GM23338 (cell line): ENCODE data around the gene METTL4. TPM values are rescaled to one million over a fixed set of nuclear protein-coding genes. Genes with fewer than 3 reads are reported as not detected.

Experiments
- ATAC-seq: fragments of 200-7000 bp; cut with Tn5 transposase; 3 replicates; pipeline ENCODE4 v1.9.1; 2020
- DNase-seq: peaks from one replicate; pipeline ENCODE4 v3.0.0-alpha.2; 2015; ENCODE audit warnings: low spot score
- H2AFZ ChIP-seq: fragments of 200-600 bp; sonication (generic); 2 replicates; pipeline ENCODE4 v1.8.0; 2016; ENCODE audit warnings: antibody characterized with exemption, mild to moderate bottlenecking, moderate library complexity
- H3F3A ChIP-seq: fragments of 200-600 bp; sonication (generic); replicated peaks from 2 replicates; pipeline ENCODE4 v1.8.0; 2017; ENCODE audit warnings: antibody characterized with exemption, mixed run types, low read depth
- H3K27ac ChIP-seq: fragments of 200-600 bp; sonication (generic); 2 replicates; pipeline ENCODE4 v1.6.1; 2016; ENCODE audit warnings: low read depth
- H3K27me3 ChIP-seq: fragments of 200-600 bp; sonication (generic); 2 replicates; pipeline ENCODE4 v1.8.0; 2016; ENCODE audit warnings: mild to moderate bottlenecking, mixed run types, moderate library complexity; ENCODE audit not compliant: insufficient read depth
- H3K36me3 ChIP-seq: fragments of 200-600 bp; sonication (generic); 2 replicates; pipeline ENCODE4 v1.8.0; 2016; ENCODE audit warnings: mild to moderate bottlenecking; ENCODE audit not compliant: insufficient read depth
- H3K4me1 ChIP-seq: fragments of 200-600 bp; sonication (generic); 2 replicates; pipeline ENCODE4 v1.8.0; 2016; ENCODE audit warnings: mild to moderate bottlenecking, moderate library complexity; ENCODE audit not compliant: insufficient read depth
- H3K4me2 ChIP-seq: fragments of 200-600 bp; sonication (generic); 2 replicates; pipeline ENCODE4 v1.7.1; 2017; ENCODE audit warnings: mixed run types
- H3K4me3 ChIP-seq: fragments of 200-600 bp; sonication (generic); 2 replicates; pipeline ENCODE4 v1.6.1; 2016; ENCODE audit warnings: mixed run types
- H3K79me2 ChIP-seq: fragments of 200-600 bp; sonication (generic); replicated peaks from 2 replicates; pipeline ENCODE4 v1.8.0; 2017; ENCODE audit warnings: mild to moderate bottlenecking; ENCODE audit not compliant: insufficient read depth
- H3K9me2 ChIP-seq: fragments of 200-600 bp; sonication (generic); 2 replicates; pipeline ENCODE4 v1.8.0; 2017; ENCODE audit not compliant: insufficient read depth
- H4K20me1 ChIP-seq: fragments of 200-600 bp; sonication (generic); replicated peaks from 2 replicates; pipeline ENCODE4 v1.8.0; 2017; ENCODE audit warnings: mild to moderate bottlenecking; ENCODE audit not compliant: insufficient read depth
- H3K27ac Mint-ChIP-seq: 2 replicates; pipeline ENCODE4 v1.8.0; 2020; ENCODE audit warnings: inconsistent platforms, mild to moderate bottlenecking, moderate library complexity, mixed read lengths
- H3K27me3 Mint-ChIP-seq: 3 replicates; pipeline ENCODE4 v1.8.0; 2022; ENCODE audit warnings: low read depth, mild to moderate bottlenecking, moderate library complexity, mixed read lengths, inconsistent platforms; ENCODE audit not compliant: insufficient read depth, poor library complexity
- H3K36me3 Mint-ChIP-seq: 3 replicates; pipeline ENCODE4 v1.8.0; 2021; ENCODE audit warnings: low read depth, mild to moderate bottlenecking, inconsistent platforms, moderate library complexity, mixed read lengths
- H3K4me1 Mint-ChIP-seq: 3 replicates; pipeline ENCODE4 v1.8.0; 2020; ENCODE audit warnings: mild to moderate bottlenecking, inconsistent platforms, mixed read lengths
- H3K4me3 Mint-ChIP-seq: 3 replicates; pipeline ENCODE4 v1.8.0; 2021; ENCODE audit warnings: moderate library complexity, mild to moderate bottlenecking, inconsistent platforms, mixed read lengths
- H3K9me3 Mint-ChIP-seq: 3 replicates; pipeline ENCODE4 v1.8.0; 2020; ENCODE audit warnings: moderate library complexity, mild to moderate bottlenecking, inconsistent platforms, mixed read lengths
- CREB1 ChIP-seq: fragments of 250-450 bp; sonication (Bioruptor Pico); IDR thresholded peaks from 2 replicates; pipeline ENCODE4 v1.5.0; 2020; ENCODE audit warnings: low read depth, mild to moderate bottlenecking, moderate library complexity
- CTCF ChIP-seq, 2 experiments: fragments of 200-600 bp in 1 of 2; sonication (generic) in 1 of 2; conservative IDR thresholded peaks; 2 replicates each; pipeline versions ENCODE4 v1.5.1 to v1.6.1; 2016 to 2017; ENCODE audit warnings: antibody characterized with exemption in 2 of 2, low read depth in 2 of 2, mild to moderate bottlenecking in 2 of 2, moderate library complexity in 1 of 2
- EZH2 ChIP-seq: fragments of 200-600 bp; sonication (generic); IDR thresholded peaks from one replicate; pipeline ENCODE4 v1.8.0; 2017; ENCODE audit warnings: antibody characterized with exemption, mild to moderate bottlenecking, low read depth; ENCODE audit not compliant: unreplicated experiment
- NANOG ChIP-seq: IDR thresholded peaks from 2 replicates; pipeline ENCODE4 v1.6.1; 2016; ENCODE audit warnings: antibody characterized with exemption, borderline replicate concordance
- POLR2AphosphoS5 ChIP-seq: IDR thresholded peaks from 2 replicates; pipeline ENCODE4 v1.6.1; 2016; ENCODE audit warnings: antibody characterized with exemption, low read depth
- REST ChIP-seq: IDR thresholded peaks from one replicate; pipeline ENCODE4 v1.6.1; 2018; ENCODE audit warnings: antibody characterized with exemption; ENCODE audit not compliant: unreplicated experiment
- STAT1 ChIP-seq: IDR thresholded peaks from one replicate; pipeline ENCODE4 v1.6.1; 2016; ENCODE audit warnings: antibody characterized with exemption; ENCODE audit not compliant: unreplicated experiment
- ZNF114 ChIP-seq: fragments of 250-450 bp; sonication (Bioruptor Pico); IDR thresholded peaks from 2 replicates; pipeline ENCODE4 v1.5.0; 2020; ENCODE audit warnings: mild to moderate bottlenecking, moderate library complexity
- ZNF331 ChIP-seq: fragments of 250-450 bp; sonication (Bioruptor Pico); IDR thresholded peaks from 2 replicates; pipeline ENCODE4 v1.5.0; 2020; ENCODE audit warnings: low read depth, mild to moderate bottlenecking, moderate library complexity
- polyA plus RNA-seq: library from polyadenylated mRNA; unstranded; fragments of >200 nt; fragmentation: Nextera tagmentation; extraction: Ambion mirVana; gene quantifications from 2 replicates; pipeline ENCODE4 v1.2.1, GENCODE V29; 2016
- total RNA-seq: library from RNA; depleted of rRNA; stranded (reverse); fragments of >200 nt; shearing (Covaris generic); gene quantifications from 2 replicates; pipeline ENCODE4 v1.2.3, GENCODE V29; 2014
- TF ChIP-seq, protein P1 (sequence below): IDR thresholded peaks from 2 replicates; pipeline ENCODE4 v1.6.1; 2016; ENCODE audit warnings: antibody characterized with exemption

METTL4 gene
- total and polyA plus RNA-seq, 2 experiments from 2014 or later, result 11.9 to 14.9 TPM

- TF ChIP-seq STAT1 (no peak), CTCF (conservative IDR thresholded peaks at IDR 0.05; ENCODE audit: low read depth in 2 of 2) (no peak), ZNF331 (no peak), REST (no peak), CREB1 (CRISPR knock-in tag) (no peak), NANOG (no peak), EZH2 (no peak)
These were observed 3.2 kb downstream of the METTL4 start (continued) for GRCh38 chr18:2568129-2568528.

GRCh38 chr18:2564373-2564772, 6.9 kb downstream of the METTL4 start:
- TF ChIP-seq POLR2AphosphoS5 (no peak), STAT1 (no peak)
- Histone ChIP-seq H3K4me2 (no peak overlapping the region), H3K36me3 (peaks cover 4% of the 10 kb centered on the region; the same call in 1 of the 2 replicates), H3F3A (no peaks in the 10 kb centered on the region), H3K27me3 (no peaks in the 10 kb centered on the region), H3K9me2 (no peaks in the 10 kb centered on the region), H3K27ac (no peak overlapping the region), H3K4me3 (no peak overlapping the region), H3K4me1 (no peaks in the 10 kb centered on the region), H4K20me1 (no peaks in the 10 kb centered on the region; the same call in 1 of the 2 replicates), H3K79me2 (peaks cover 13% of the 10 kb centered on the region), H2AFZ (no peak overlapping the region)
- no peak overlapping the region for H3K4me3 Mint-ChIP-seq
- H3K27ac Mint-ChIP-seq, result no peak overlapping the region
- H3K36me3 Mint-ChIP-seq, result peaks cover 21% of the 10 kb centered on the region; the same call in 2 of the 3 replicates
- H3K9me3 Mint-ChIP-seq, result no peaks in the 10 kb centered on the region
- no peaks in the 10 kb centered on the region for H3K27me3 Mint-ChIP-seq
- no peak for DNase-seq
- ATAC-seq, result no peak
- peaks cover 8% of the 10 kb centered on the region; the same call in 2 of the 3 replicates for H3K4me1 Mint-ChIP-seq

GRCh38 chr18:2559249-2559648, 12.1 kb downstream of the METTL4 start:
- H2AFZ ChIP-seq, result no peak overlapping the region
- no peaks in the 10 kb centered on the region for H3K27me3 ChIP-seq
- DNase-seq (no peak), ATAC-seq (no peak)
- H3K27me3 Mint-ChIP-seq, result no peaks in the 10 kb centered on the region
- no peaks in the 10 kb centered on the region; the same call in 1 of the 2 replicates for H4K20me1 ChIP-seq
- H3K4me1 Mint-ChIP-seq, result peaks cover 10% of the 10 kb centered on the region
- H3K9me2 ChIP-seq, result no peaks in the 10 kb centered on the region
- no peaks in the 10 kb centered on the region for H3K79me2 ChIP-seq
- no peak overlapping the region for H3K4me3 ChIP-seq
- H3K4me2 ChIP-seq, result no peak overlapping the region
- no peak overlapping the region for H3K4me3 Mint-ChIP-seq
- no peaks in the 10 kb centered on the region for H3K4me1 ChIP-seq
- no peaks in the 10 kb centered on the region for H3F3A ChIP-seq
- no peaks in the 10 kb centered on the region for H3K9me3 Mint-ChIP-seq
- H3K36me3 ChIP-seq, result peaks cover 4% of the 10 kb centered on the region; the same call in 1 of the 2 replicates
- H3K27ac Mint-ChIP-seq, result no peak overlapping the region
- no peak overlapping the region for H3K27ac ChIP-seq
- peaks cover 7% of the 10 kb centered on the region; the same call in 2 of the 3 replicates for H3K36me3 Mint-ChIP-seq
- TF ChIP-seq POLR2AphosphoS5, result no peak
- TF ChIP-seq CREB1 (CRISPR knock-in tag), result no peak
- no peak for TF ChIP-seq EZH2
- TF ChIP-seq, protein P1, sequence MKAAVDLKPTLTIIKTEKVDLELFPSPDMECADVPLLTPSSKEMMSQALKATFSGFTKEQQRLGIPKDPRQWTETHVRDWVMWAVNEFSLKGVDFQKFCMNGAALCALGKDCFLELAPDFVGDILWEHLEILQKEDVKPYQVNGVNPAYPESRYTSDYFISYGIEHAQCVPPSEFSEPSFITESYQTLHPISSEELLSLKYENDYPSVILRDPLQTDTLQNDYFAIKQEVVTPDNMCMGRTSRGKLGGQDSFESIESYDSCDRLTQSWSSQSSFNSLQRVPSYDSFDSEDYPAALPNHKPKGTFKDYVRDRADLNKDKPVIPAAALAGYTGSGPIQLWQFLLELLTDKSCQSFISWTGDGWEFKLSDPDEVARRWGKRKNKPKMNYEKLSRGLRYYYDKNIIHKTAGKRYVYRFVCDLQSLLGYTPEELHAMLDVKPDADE, result no peak
- TF ChIP-seq ZNF114 (CRISPR knock-in tag), result no peak
- TF ChIP-seq STAT1, result no peak
